ENCODE results near the gene TENM4. TPM values are rescaled to one million over a fixed set of nuclear protein-coding genes. Genes with fewer than 3 reads are reported as not detected.

TENM4 gene
- polyA plus RNA-seq, 1 experiment = 5.5 TPM

DNA sequence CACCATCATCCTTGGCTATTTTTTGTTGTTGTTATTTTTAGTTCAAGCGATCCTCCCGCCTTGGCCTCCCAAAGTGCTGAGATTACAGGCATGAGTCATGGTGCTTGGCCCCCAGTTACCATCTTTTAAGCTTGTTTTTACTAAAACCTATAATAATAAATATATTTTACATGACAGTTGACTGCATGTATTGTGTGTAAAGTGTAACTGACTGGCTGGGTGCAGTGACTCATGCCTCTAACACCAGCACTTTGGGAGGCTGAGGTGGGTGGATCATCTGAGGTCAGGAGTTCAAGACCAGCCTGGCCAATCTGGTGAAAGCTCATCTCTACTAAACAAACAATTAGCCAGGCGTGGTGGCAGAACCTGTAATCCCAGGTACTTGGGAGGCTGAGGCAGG is 386.2 kb downstream of the TENM4 start:
- Histone ChIP-seq H3K9me3 (ENCODE audit: control insufficient read depth, insufficient read depth, low read length) (no peaks in the 10 kb centered on the region), H3K27ac (ENCODE audit: low read depth, low read length) (no peak overlapping the region), H3K27me3 (ENCODE audit: control insufficient read depth, insufficient read depth, low read length) (no peaks in the 10 kb centered on the region), H3K4me3 (ENCODE audit: low read depth, low read length) (no peak overlapping the region)
- ChIA-PET CTCF (interaction anchor here (0.9 to 7.0 kb wide), 2 partner anchors 33 to 408 kb away, joined by 3 to 46 read pairs; no protein-coding TSS in a partner anchor), POLR2A (interaction anchor here (1.9 kb wide), 1 partner anchor 38 kb away, joined by 7 read pairs; no protein-coding TSS in a partner anchor)
- TF ChIP-seq, protein P1, sequence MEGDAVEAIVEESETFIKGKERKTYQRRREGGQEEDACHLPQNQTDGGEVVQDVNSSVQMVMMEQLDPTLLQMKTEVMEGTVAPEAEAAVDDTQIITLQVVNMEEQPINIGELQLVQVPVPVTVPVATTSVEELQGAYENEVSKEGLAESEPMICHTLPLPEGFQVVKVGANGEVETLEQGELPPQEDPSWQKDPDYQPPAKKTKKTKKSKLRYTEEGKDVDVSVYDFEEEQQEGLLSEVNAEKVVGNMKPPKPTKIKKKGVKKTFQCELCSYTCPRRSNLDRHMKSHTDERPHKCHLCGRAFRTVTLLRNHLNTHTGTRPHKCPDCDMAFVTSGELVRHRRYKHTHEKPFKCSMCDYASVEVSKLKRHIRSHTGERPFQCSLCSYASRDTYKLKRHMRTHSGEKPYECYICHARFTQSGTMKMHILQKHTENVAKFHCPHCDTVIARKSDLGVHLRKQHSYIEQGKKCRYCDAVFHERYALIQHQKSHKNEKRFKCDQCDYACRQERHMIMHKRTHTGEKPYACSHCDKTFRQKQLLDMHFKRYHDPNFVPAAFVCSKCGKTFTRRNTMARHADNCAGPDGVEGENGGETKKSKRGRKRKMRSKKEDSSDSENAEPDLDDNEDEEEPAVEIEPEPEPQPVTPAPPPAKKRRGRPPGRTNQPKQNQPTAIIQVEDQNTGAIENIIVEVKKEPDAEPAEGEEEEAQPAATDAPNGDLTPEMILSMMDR (IDR thresholded peaks at IDR 0.05; ENCODE audit: low read depth, low read length) = no peak
- DNase-seq (ENCODE audit: low read depth, low spot score) = peak; percentile 37

DNA sequence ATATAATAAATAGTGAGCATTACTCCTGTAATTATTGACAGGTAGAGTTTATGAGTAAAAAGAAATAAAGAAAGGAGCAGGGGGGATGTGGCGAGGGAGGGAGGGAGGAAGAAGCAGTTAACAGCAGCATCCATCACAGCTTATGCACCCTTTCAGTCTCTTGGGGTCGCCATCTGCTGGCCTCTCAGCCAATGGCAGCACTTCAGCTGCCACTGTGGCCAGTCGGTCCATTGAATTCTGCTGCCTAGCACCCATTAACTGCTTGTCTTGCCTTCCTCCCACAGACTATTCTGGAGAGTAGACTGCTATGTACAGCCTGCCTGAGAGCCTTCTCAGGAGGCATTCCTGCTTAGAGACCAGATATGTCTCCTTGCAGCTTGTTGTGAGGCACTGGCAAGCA is 388.3 kb downstream of the TENM4 start:
- Histone ChIP-seq H3K9me3 (ENCODE audit: control insufficient read depth, insufficient read depth, low read length) (no peaks in the 10 kb centered on the region), H3K4me3 (ENCODE audit: low read depth, low read length) (no peak overlapping the region), H3K27ac (ENCODE audit: low read depth, low read length) (no peak overlapping the region), H3K27me3 (ENCODE audit: control insufficient read depth, insufficient read depth, low read length) (no peaks in the 10 kb centered on the region)
- no peak for DNase-seq (ENCODE audit: low read depth, low spot score)
- ChIA-PET POLR2A (interaction anchor here (0.7 to 1.1 kb wide), 2 partner anchors 40 to 253 kb away, joined by 3 to 4 read pairs; no protein-coding TSS in a partner anchor), CTCF (interaction anchor here (0.9 to 7.0 kb wide), 7 partner anchors 19 to 406 kb away, joined by 3 to 46 read pairs (median 4); no protein-coding TSS in a partner anchor)
- TF ChIP-seq, protein P1 (IDR thresholded peaks at IDR 0.05; ENCODE audit: low read depth, low read length) = peak; percentile 29; the same call in 1 of the 2 replicates

DNA sequence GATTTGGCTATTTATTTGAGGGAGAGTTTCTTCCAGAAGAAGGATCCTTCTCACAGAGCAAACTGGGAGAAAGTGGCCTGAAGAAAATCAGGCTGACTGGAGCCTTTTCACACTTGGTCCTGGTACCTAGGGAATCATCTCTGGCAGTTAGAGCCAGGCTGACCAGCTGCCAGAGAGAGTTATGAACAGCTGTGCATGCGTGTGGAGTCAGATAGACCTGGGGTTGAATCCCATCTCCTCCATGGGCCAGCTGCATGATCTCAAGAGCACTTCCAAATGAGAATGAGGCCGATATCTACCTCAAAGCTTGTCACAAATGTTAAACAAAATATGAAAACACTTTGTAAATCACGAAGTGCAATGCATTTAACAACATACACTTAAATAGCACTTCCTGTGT is 390.0 kb downstream of the TENM4 start:
- Histone ChIP-seq H3K9me3 (ENCODE audit: control insufficient read depth, insufficient read depth, low read length) (no peaks in the 10 kb centered on the region), H3K27ac (ENCODE audit: low read depth, low read length) (no peak overlapping the region), H3K27me3 (ENCODE audit: control insufficient read depth, insufficient read depth, low read length) (no peaks in the 10 kb centered on the region), H3K4me3 (ENCODE audit: low read depth, low read length) (no peak overlapping the region)
- POLR2A ChIA-PET = interaction anchor here (0.8 to 1.5 kb wide), 5 partner anchors 18 to 389 kb away, joined by 3 to 7 read pairs (median 4); no protein-coding TSS in a partner anchor
- CTCF ChIA-PET = interaction anchor here (1.2 to 7.0 kb wide), 3 partner anchors 12 to 404 kb away, joined by 3 to 46 read pairs (median 7); no protein-coding TSS in a partner anchor
- DNase-seq (ENCODE audit: low read depth, low spot score) = peak; percentile 90
- TF ChIP-seq, protein P1 (IDR thresholded peaks at IDR 0.05; ENCODE audit: low read depth, low read length) = no peak

DNA sequence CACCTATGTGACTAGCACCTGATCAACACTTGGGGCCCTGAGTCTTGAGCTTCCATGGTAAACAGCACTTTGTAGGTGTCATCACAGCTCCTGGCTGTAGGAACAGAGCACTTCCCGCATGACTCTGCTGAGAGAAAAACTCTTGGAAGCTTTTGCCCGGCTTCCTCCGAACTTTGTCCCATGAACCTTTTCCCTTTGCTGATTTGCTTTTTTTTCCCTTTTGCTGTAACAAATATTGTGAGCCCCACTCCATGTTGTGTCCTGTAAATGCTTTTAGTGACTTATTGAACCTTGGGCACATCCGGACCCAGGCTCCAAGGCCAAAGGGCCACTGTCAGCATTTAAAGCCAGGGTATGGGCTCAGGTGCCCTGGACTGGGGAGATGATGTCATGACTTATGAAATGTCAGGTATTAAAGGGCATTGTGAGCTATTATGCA is 391.1 kb downstream of the TENM4 start:
- DNase-seq (ENCODE audit: low read depth, low spot score) = no peak
- ChIA-PET CTCF (interaction anchor here (1.7 to 7.0 kb wide), 2 partner anchors 50 to 403 kb away, joined by 7 to 46 read pairs; no protein-coding TSS in a partner anchor), POLR2A (interaction anchor here (1.0 to 1.4 kb wide), 2 partner anchors 43 to 240 kb away, joined by 4 to 7 read pairs; no protein-coding TSS in a partner anchor)
- Histone ChIP-seq H3K27ac (ENCODE audit: low read depth, low read length) (no peak overlapping the region), H3K27me3 (ENCODE audit: control insufficient read depth, insufficient read depth, low read length) (no peaks in the 10 kb centered on the region), H3K4me3 (ENCODE audit: low read depth, low read length) (no peak overlapping the region), H3K9me3 (ENCODE audit: control insufficient read depth, insufficient read depth, low read length) (no peaks in the 10 kb centered on the region)
- TF ChIP-seq, protein P1 (IDR thresholded peaks at IDR 0.05; ENCODE audit: low read depth, low read length) = no peak

DNA sequence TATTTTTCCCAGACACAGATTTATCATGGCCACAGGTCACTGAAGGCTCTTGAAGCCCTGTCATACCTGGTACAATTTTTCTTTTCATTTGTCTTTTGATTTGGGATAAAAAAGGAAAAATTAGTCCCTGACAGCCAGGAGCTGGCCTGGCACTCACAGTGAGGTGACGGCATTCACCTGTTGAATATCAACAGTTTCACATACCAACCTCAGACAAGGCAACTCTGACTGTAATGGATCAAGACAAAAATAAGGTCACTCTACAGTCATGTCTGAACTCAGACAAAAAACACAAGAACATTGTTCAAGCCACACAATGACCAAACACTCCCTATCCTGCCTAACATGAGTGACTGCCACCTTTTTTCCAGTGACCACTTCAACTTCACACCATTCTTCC is 392.9 kb downstream of the TENM4 start:
- TF ChIP-seq, protein P1 (IDR thresholded peaks at IDR 0.05; ENCODE audit: low read depth, low read length) = no peak

More for the DNA sequence above, 392.9 kb downstream of the TENM4 start:
- H3K27ac ChIP-seq (ENCODE audit: low read depth, low read length) = no peak overlapping the region
- ChIA-PET POLR2A (no interaction called here), CTCF (no interaction called here)
- no peak overlapping the region for H3K4me3 ChIP-seq (ENCODE audit: low read depth, low read length)
- no peak for DNase-seq (ENCODE audit: low read depth, low spot score)
- no peaks in the 10 kb centered on the region for H3K27me3 ChIP-seq (ENCODE audit: control insufficient read depth, insufficient read depth, low read length)
- no peaks in the 10 kb centered on the region for H3K9me3 ChIP-seq (ENCODE audit: control insufficient read depth, insufficient read depth, low read length)
